ENCODE results near the gene GNGT1.
"Not testable (repeated sequence)": the region's sequence is repeated elsewhere in the genome, so short reads cannot be mapped to it uniquely, and the experiment has no call there.

DNA sequence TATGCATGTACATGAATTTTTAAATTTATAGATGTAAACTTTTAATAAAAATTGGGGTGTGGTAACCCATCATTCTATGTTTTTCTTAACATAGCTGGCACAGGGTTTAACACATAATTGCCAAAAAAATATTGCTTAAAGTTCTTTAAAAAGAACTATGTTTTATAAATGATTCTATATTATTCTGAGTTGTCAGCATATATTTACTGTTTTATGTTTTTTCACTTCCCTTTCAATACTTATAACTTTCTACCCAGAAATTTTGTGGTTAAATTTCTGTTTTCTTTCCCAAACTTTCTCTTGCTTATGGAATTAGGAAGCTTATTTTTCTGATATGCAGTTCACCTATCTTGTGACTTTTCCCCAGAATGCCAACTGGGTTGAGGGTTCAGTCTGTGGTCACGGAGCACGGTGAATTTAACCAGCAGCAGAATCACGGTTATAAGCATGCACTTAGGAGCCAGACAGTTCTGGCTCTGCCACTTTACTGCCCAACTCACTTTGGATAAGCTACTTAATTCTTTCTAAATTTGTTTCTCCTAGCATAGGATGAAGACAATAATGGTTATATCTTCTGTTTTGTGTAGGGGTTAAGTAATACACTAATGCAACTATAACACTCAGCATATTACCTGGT, 9.0 kb downstream of the GNGT1 start:
- TF ChIP-seq, protein P1, sequence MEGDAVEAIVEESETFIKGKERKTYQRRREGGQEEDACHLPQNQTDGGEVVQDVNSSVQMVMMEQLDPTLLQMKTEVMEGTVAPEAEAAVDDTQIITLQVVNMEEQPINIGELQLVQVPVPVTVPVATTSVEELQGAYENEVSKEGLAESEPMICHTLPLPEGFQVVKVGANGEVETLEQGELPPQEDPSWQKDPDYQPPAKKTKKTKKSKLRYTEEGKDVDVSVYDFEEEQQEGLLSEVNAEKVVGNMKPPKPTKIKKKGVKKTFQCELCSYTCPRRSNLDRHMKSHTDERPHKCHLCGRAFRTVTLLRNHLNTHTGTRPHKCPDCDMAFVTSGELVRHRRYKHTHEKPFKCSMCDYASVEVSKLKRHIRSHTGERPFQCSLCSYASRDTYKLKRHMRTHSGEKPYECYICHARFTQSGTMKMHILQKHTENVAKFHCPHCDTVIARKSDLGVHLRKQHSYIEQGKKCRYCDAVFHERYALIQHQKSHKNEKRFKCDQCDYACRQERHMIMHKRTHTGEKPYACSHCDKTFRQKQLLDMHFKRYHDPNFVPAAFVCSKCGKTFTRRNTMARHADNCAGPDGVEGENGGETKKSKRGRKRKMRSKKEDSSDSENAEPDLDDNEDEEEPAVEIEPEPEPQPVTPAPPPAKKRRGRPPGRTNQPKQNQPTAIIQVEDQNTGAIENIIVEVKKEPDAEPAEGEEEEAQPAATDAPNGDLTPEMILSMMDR (IDR thresholded peaks at IDR 0.05; ENCODE audit: insufficient read depth, low read length) = not testable (repeated sequence)
- TF ChIP-seq, protein P2, sequence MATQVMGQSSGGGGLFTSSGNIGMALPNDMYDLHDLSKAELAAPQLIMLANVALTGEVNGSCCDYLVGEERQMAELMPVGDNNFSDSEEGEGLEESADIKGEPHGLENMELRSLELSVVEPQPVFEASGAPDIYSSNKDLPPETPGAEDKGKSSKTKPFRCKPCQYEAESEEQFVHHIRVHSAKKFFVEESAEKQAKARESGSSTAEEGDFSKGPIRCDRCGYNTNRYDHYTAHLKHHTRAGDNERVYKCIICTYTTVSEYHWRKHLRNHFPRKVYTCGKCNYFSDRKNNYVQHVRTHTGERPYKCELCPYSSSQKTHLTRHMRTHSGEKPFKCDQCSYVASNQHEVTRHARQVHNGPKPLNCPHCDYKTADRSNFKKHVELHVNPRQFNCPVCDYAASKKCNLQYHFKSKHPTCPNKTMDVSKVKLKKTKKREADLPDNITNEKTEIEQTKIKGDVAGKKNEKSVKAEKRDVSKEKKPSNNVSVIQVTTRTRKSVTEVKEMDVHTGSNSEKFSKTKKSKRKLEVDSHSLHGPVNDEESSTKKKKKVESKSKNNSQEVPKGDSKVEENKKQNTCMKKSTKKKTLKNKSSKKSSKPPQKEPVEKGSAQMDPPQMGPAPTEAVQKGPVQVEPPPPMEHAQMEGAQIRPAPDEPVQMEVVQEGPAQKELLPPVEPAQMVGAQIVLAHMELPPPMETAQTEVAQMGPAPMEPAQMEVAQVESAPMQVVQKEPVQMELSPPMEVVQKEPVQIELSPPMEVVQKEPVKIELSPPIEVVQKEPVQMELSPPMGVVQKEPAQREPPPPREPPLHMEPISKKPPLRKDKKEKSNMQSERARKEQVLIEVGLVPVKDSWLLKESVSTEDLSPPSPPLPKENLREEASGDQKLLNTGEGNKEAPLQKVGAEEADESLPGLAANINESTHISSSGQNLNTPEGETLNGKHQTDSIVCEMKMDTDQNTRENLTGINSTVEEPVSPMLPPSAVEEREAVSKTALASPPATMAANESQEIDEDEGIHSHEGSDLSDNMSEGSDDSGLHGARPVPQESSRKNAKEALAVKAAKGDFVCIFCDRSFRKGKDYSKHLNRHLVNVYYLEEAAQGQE (IDR thresholded peaks at IDR 0.05; ENCODE audit: insufficient replicate concordance, low read depth) = not testable (repeated sequence)
- TF ChIP-seq POLR2AphosphoS5 (IDR thresholded peaks at IDR 0.05; ENCODE audit: low read depth); GABPA (IDR thresholded peaks at IDR 0.05; ENCODE audit: low read depth); SPI1 (IDR thresholded peaks at IDR 0.05; ENCODE audit: borderline replicate concordance, low read depth): not testable (repeated sequence)
